Gastrocnemius medialis (tissue), 4 donors: Measurements from ENCODE around the gene PDF. TPM values are rescaled to one million over a fixed set of nuclear protein-coding genes. Genes with fewer than 3 reads are reported as not detected.

ENCODE experiments used
- ATAC-seq, 2 donors: fragments of 150-250 bp; one replicate each; pipeline ENCODE4 v1.9.1; 2016
- DNase-seq, 2 donors: peaks; one replicate each; pipeline ENCODE4 v3.0.0-alpha.2; 2019
- H3K27ac ChIP-seq, 4 donors: fragments of 200-600 bp; sonication (generic); 1 replicate in 1 of 4; 2 replicates in 3 of 4; pipeline ENCODE4 v1.5.1; 2016 to 2018; ENCODE audit warnings: mild to moderate bottlenecking in 2 of 4, moderate library complexity in 1 of 4
- H3K27me3 ChIP-seq, 3 donors: fragments of 200-600 bp; sonication (generic) in 2 of 3; 1 replicate in 1 of 3; 2 replicates in 2 of 3; pipeline versions ENCODE4 v1.5.1 to v1.6.0; 2016 to 2019; ENCODE audit warnings: mild to moderate bottlenecking in 1 of 3, moderate library complexity in 1 of 3
- H3K36me3 ChIP-seq, 2 donors: fragments of 200-600 bp; sonication (generic) in 1 of 2; one replicate each; pipeline ENCODE4 v1.5.1; 2017 to 2018
- H3K4me1 ChIP-seq, 2 donors: fragments of 200-600 bp; sonication (generic) in 1 of 2; one replicate each; pipeline ENCODE4 v1.5.1; 2016 to 2017; ENCODE audit warnings: mild to moderate bottlenecking in 2 of 2
- H3K4me3 ChIP-seq, 4 donors: fragments of 200-600 bp; sonication (generic) in 3 of 4; 1 replicate in 1 of 4; 2 replicates in 3 of 4; pipeline ENCODE4 v1.5.1; 2016 to 2019; ENCODE audit warnings: mild to moderate bottlenecking in 2 of 4
- H3K9me3 ChIP-seq, 3 donors: fragments of 200-600 bp; sonication (generic) in 2 of 3; 1 replicate in 1 of 3; 2 replicates in 2 of 3; pipeline ENCODE4 v1.5.1; 2016 to 2019
- CTCF ChIP-seq, 5 experiments: fragments of 450-650 bp in 3 of 5; fragments of 200-600 bp in 2 of 5; sonication (generic) in 2 of 5; IDR thresholded peaks in 4 of 5; conservative IDR thresholded peaks in 1 of 5; 1 replicate in 4 of 5; 2 replicates in 1 of 5; pipeline ENCODE4 v1.5.1; 2016 to 2019; ENCODE audit warnings: antibody characterized with exemption in 5 of 5, mild to moderate bottlenecking in 3 of 5, moderate library complexity in 3 of 5
- POLR2A ChIP-seq, 2 donors: fragments of 450-650 bp; IDR thresholded peaks; one replicate each; pipeline ENCODE4 v1.6.1; 2017; ENCODE audit warnings: antibody characterized with exemption in 2 of 2, mild to moderate bottlenecking in 2 of 2, moderate library complexity in 2 of 2
- in situ Hi-C, 4 donors: fragments of 200-750 bp; cut with MboI; loops; one replicate each; pipeline versions ENCODE4 v1.15.0 to v1.8.0; 2017; ENCODE audit warnings: low sequenced_read_pairs in 4 of 4
- intact Hi-C: fragments of 100-400 bp; cut with DNase I; formaldehyde crosslinking; loops from one replicate; pipeline ENCODE4 v1.15.1; 2023; ENCODE audit warnings: low total_unique reads
- total RNA-seq, 4 donors: library from RNA; depleted of rRNA; stranded (reverse); fragments of >200 nt; gene quantifications; one replicate each; pipeline versions ENCODE4 v1.1.0 to v1.2.3, GENCODE V29; 2016

The PDF gene
- total RNA-seq, 4 donors from 2014 or later, result 11.0 to 23.1 (median 16.8) TPM

DNA sequence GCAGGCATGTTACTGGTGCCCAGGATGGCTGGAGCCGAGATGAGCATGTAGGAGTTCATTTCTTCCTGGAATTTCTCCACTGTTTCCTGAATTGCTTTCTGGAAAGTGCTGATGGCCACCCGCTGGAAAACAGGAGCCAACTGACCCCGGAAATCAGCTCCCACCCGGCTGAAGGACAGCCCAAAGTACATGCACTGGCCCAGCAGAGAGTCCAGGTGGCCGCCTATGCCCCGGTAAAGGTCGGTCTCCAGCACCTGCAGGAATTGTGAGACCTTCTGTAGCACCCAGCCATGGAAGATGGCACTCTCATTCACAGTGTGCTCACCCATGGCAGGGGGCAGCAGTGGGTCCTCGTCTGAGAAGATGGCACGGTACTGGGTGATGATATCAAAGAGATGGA, 4.3 kb upstream of the PDF start:
- H3K4me1 ChIP-seq, result peaks cover 17 to 27% of the 10 kb centered on the region in 2 donors
- no peaks in the 10 kb centered on the region for H3K27me3 ChIP-seq
- DNase-seq, result no peak
- H3K27ac ChIP-seq, result no peak overlapping the region
- no peak overlapping the region for H3K4me3 ChIP-seq
- no peak for ATAC-seq
- peaks cover 0 to 48% of the 10 kb centered on the region in 2 donors for H3K36me3 ChIP-seq
- in situ Hi-C loops (no loop called here), intact Hi-C loops (no loop called here)
- TF ChIP-seq POLR2A (IDR thresholded peaks at IDR 0.05) (no peak), CTCF (IDR thresholded peaks at IDR 0.05 in 4 of 5, conservative IDR thresholded peaks at IDR 0.05 in 1 of 5) (no peak)
- no peaks in the 10 kb centered on the region for H3K9me3 ChIP-seq

- H3K27me3 ChIP-seq, result no peaks in the 10 kb centered on the region
- TF ChIP-seq POLR2A (IDR thresholded peaks at IDR 0.05) (no peak), CTCF (IDR thresholded peaks at IDR 0.05 in 4 of 5, conservative IDR thresholded peaks at IDR 0.05 in 1 of 5) (no peak)
- intact Hi-C loops (loop anchor here (1.0 kb wide), 2 partner anchors 10 to 18 kb away; partner anchors contain the start of genes COG8, NIP7 and VPS4A), in situ Hi-C loops (no loop called here)
- no peaks in the 10 kb centered on the region for H3K9me3 ChIP-seq
- peak overlapping the region; percentile 82 to 99 (median 95) for H3K27ac ChIP-seq
- peaks cover 0 to 31% of the 10 kb centered on the region in 2 donors for H3K36me3 ChIP-seq
- H3K4me1 ChIP-seq, result peaks cover 49 to 61% of the 10 kb centered on the region in 2 donors
- no peak for DNase-seq
- ATAC-seq, result peak; percentile 34 to 42
- H3K4me3 ChIP-seq, result peak overlapping the region; percentile 73 to 100 (median 93)
Measured at GRCh38 chr16:69329369-69330285, 761 bp downstream of the PDF start.

DNA sequence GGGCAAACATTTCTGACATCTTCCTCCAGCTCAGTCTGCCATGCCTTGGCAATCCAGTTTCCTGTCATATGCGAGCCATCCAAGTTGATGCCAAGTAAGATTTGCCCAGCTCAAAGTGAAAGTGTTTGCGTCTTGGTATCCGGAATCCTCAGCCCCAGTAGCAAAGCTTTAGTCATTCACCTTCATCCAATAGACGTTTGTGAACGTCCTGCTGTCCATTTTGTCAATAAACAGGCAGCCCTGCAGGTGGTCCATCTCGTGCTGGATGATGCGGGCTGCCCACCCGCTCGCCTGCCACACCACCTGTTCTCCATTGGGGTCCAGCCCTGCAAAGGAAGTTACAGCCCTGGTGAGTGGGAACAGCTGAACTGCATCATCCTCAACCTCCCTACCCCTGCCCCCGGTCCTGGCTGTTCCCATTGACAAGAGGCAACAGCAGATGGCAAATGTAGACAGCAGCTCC, 1.5 kb downstream of the PDF start:
- TF ChIP-seq CTCF (IDR thresholded peaks at IDR 0.05 in 4 of 5, conservative IDR thresholded peaks at IDR 0.05 in 1 of 5), result no peak
- TF ChIP-seq POLR2A (IDR thresholded peaks at IDR 0.05), result no peak
- H3K27ac ChIP-seq, result peak overlapping the region; percentile 82 to 99 (median 95)
- in situ Hi-C loops (no loop called here), intact Hi-C loops (no loop called here)
- peaks cover 54 to 65% of the 10 kb centered on the region in 2 donors for H3K4me1 ChIP-seq
- H3K27me3 ChIP-seq, result no peaks in the 10 kb centered on the region
- H3K36me3 ChIP-seq, result peaks cover 0 to 29% of the 10 kb centered on the region in 2 donors
- DNase-seq (no peak), ATAC-seq (peak in 1 of 2 donors; percentile 19)
- peak overlapping the region; percentile 73 to 100 (median 93) for H3K4me3 ChIP-seq
- H3K9me3 ChIP-seq, result no peaks in the 10 kb centered on the region

DNA sequence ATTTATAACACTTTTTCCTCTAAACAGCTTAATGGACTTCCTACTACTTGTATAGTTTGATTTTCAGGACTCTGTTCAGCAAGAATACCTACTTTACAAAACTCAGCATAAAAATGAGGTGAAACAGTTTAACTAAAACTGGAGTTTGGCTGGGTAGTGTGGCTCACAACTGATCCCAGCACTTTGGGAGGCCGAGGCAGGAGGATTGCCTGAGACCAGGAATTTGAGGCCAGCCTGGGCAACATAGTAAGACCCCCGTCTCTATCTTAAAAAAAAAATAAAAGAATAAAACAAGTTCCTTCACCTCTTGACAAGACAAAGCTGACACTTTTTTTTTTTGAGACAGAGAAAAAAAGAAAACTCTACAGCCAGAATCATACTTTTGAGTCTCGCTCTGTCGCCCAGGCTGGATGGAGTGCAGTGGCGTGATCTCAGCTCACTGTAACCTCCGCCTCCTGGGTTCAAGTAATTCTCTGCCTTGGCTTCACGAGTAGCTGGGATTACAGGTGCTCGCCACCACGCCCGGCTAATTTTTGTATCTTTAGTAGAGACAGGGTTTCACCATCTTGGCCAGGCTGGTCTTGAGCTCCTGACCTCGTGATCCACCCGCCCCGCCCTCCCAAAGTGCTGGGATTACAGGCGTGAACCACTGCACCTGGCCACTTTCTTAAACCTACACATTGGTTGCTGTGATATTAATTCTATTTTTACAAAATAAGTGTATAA, 2.6 kb downstream of the PDF start:
- in situ Hi-C loops (no loop called here), intact Hi-C loops (no loop called here)
- Histone ChIP-seq H3K27ac (peak overlapping the region; percentile 82 to 99 (median 95)), H3K36me3 (peaks cover 0 to 28% of the 10 kb centered on the region in 2 donors), H3K4me3 (peak overlapping the region in 2 of 4 donors; percentile 8 to 100), H3K4me1 (peaks cover 54 to 72% of the 10 kb centered on the region in 2 donors), H3K9me3 (no peaks in the 10 kb centered on the region), H3K27me3 (no peaks in the 10 kb centered on the region)
- ATAC-seq (no peak), DNase-seq (no peak)
- TF ChIP-seq POLR2A (IDR thresholded peaks at IDR 0.05) (no peak), CTCF (IDR thresholded peaks at IDR 0.05 in 4 of 5, conservative IDR thresholded peaks at IDR 0.05 in 1 of 5) (no peak)
